CD4-positive, alpha-beta T cell (primary cell): ENCODE data around the gene CDC42EP4. TPM values are rescaled to one million over a fixed set of nuclear protein-coding genes. Genes with fewer than 3 reads are reported as not detected.

ENCODE experiments used
- ATAC-seq: fragments of 200-7000 bp; cut with Tn5 transposase; one replicate; pipeline ENCODE4 v1.10.0; 2022; ENCODE audit warnings: mild to moderate bottlenecking; ENCODE audit not compliant: poor library complexity
- CTCF ChIA-PET: fragments of 350-600 bp; sonication (Branson Sonifier 250); formaldehyde crosslinking; loops from one replicate; lab custom pipeline; 2021; ENCODE audit warnings: antibody characterized with exemption, inconsistent platforms; lab: Charles Lee
- POLR2A ChIA-PET: fragments of 350-600 bp; sonication (Branson Sonifier 250); formaldehyde crosslinking; loops from one replicate; lab custom pipeline; 2021; ENCODE audit warnings: antibody characterized with exemption, inconsistent platforms; lab: Charles Lee
- DNase-seq, 14 experiments: peaks; one replicate each; pipeline ENCODE4 v3.0.0-alpha.2; 2013 to 2020; ENCODE audit warnings: mixed read lengths in 2 of 14
- H3K27ac ChIP-seq, 2 donors: one replicate each; pipeline versions ENCODE4 v1.5.1 to v1.7.0; 2013; ENCODE audit warnings: low read length in 2 of 2, low read depth in 1 of 2, mild to moderate bottlenecking in 1 of 2
- H3K27me3 ChIP-seq, 2 experiments: 1 replicate in 1 of 2; 2 replicates in 1 of 2; pipeline versions ENCODE4 v1.6.1 to v1.7.0; 2013; ENCODE audit warnings: low read length in 2 of 2, control low read depth in 1 of 2, mild to moderate bottlenecking in 1 of 2, moderate library complexity in 1 of 2; ENCODE audit not compliant: insufficient read depth in 2 of 2, control insufficient read depth in 1 of 2
- H3K36me3 ChIP-seq: one replicate; pipeline ENCODE4 v1.6.1; 2013; ENCODE audit warnings: low read length, control low read depth; ENCODE audit not compliant: insufficient read depth
- H3K4me1 ChIP-seq: one replicate; pipeline ENCODE4 v1.6.1; 2013; ENCODE audit warnings: low read length, control low read depth; ENCODE audit not compliant: insufficient read depth
- H3K4me3 ChIP-seq: one replicate; pipeline ENCODE4 v1.5.1; 2013; ENCODE audit warnings: mild to moderate bottlenecking, low read length, moderate library complexity
- H3K9me3 ChIP-seq, 2 experiments: 1 replicate in 1 of 2; 2 replicates in 1 of 2; pipeline versions ENCODE4 v1.6.1 to v1.7.0; 2013; ENCODE audit warnings: low read length in 2 of 2, mild to moderate bottlenecking in 2 of 2, control low read depth in 1 of 2, moderate library complexity in 1 of 2; ENCODE audit not compliant: control insufficient read depth in 1 of 2, insufficient read depth in 1 of 2
- H3K27ac Mint-ChIP-seq: one replicate; pipeline ENCODE4 v1.8.0; 2020; ENCODE audit warnings: mixed read lengths
- H3K27me3 Mint-ChIP-seq: one replicate; pipeline ENCODE4 v1.8.0; 2021; ENCODE audit warnings: mixed read lengths
- H3K36me3 Mint-ChIP-seq: one replicate; pipeline ENCODE4 v1.8.0; 2021; ENCODE audit warnings: low read depth, mixed read lengths
- H3K4me1 Mint-ChIP-seq: one replicate; pipeline ENCODE4 v1.8.0; 2021; ENCODE audit warnings: low read depth, mixed read lengths
- H3K4me3 Mint-ChIP-seq: one replicate; pipeline ENCODE4 v1.8.0; 2020; ENCODE audit warnings: mild to moderate bottlenecking, mixed read lengths
- H3K9me3 Mint-ChIP-seq: one replicate; pipeline ENCODE4 v1.8.0; 2020; ENCODE audit warnings: mixed read lengths
- CTCF ChIP-seq: fragments of 200-600 bp; IDR thresholded peaks from one replicate; pipeline ENCODE4 v1.8.0; 2022; ENCODE audit warnings: antibody characterized with exemption, mild to moderate bottlenecking
- intact Hi-C, 2 experiments: fragments of 100-400 bp; cut with DNase I in 1 of 2; cut with micrococcal nuclease in 1 of 2; formaldehyde crosslinking; loops; one replicate each; pipeline versions ENCODE4 v1.15.1 to v1.9.0; 2023 to 2025; cut with DNase I, micrococcal nuclease
- total RNA-seq, 174 experiments: library from RNA in 2 of 174; stranded (reverse) in 2 of 174; gene quantifications; one replicate each; pipeline ENCODE4 v1.2.3 and lab custom pipeline; 2021 to 2026

The CDC42EP4 gene
- total RNA-seq, 2 experiments from 2014 or later: 2.9 to 3.5 TPM

- H3K36me3 ChIP-seq: peaks cover 16% of the 10 kb centered on the region
- H3K4me3 ChIP-seq: no peak overlapping the region
- ChIA-PET CTCF (no interaction called here), POLR2A (no interaction called here)
- peaks cover 9% of the 10 kb centered on the region for H3K36me3 Mint-ChIP-seq
- TF ChIP-seq CTCF: no peak
- no peak for DNase-seq
- no peak overlapping the region for H3K27ac Mint-ChIP-seq
- H3K27me3 ChIP-seq: no peaks in the 10 kb centered on the region
- ATAC-seq: no peak
- no peaks in the 10 kb centered on the region for H3K27me3 Mint-ChIP-seq
- H3K4me1 Mint-ChIP-seq: no peaks in the 10 kb centered on the region
- H3K9me3 Mint-ChIP-seq: no peaks in the 10 kb centered on the region
- no peak overlapping the region for H3K27ac ChIP-seq
- intact Hi-C loops: loop anchor here in 1 of 2 experiments (10.0 kb wide), 1 partner anchor 463 kb away; no protein-coding TSS in a partner anchor
- no peak overlapping the region for H3K4me3 Mint-ChIP-seq
- no peaks in the 10 kb centered on the region for H3K9me3 ChIP-seq
- peaks cover 6% of the 10 kb centered on the region for H3K4me1 ChIP-seq
These were observed 59.9 kb downstream of the CDC42EP4 start for GRCh38 chr17:73251871-73252270.

- peaks cover 6% of the 10 kb centered on the region for H3K4me1 ChIP-seq
- H3K27ac Mint-ChIP-seq: no peak overlapping the region
- DNase-seq: no peak
- no peak for TF ChIP-seq CTCF
- H3K9me3 Mint-ChIP-seq: no peaks in the 10 kb centered on the region
- H3K4me1 Mint-ChIP-seq: no peaks in the 10 kb centered on the region
- ChIA-PET POLR2A (no interaction called here), CTCF (no interaction called here)
- no peaks in the 10 kb centered on the region for H3K27me3 ChIP-seq
- H3K4me3 ChIP-seq: no peak overlapping the region
- no peak overlapping the region for H3K27ac ChIP-seq
- H3K27me3 Mint-ChIP-seq: no peaks in the 10 kb centered on the region
- no peak overlapping the region for H3K4me3 Mint-ChIP-seq
- H3K36me3 ChIP-seq: peaks cover 17% of the 10 kb centered on the region
- intact Hi-C loops: loop anchor here in 1 of 2 experiments (10.0 kb wide), 1 partner anchor 464 kb away; no protein-coding TSS in a partner anchor
- H3K9me3 ChIP-seq: no peaks in the 10 kb centered on the region
- no peak for ATAC-seq
- H3K36me3 Mint-ChIP-seq: peaks cover 16% of the 10 kb centered on the region
These were observed 60.8 kb downstream of the CDC42EP4 start for GRCh38 chr17:73250851-73251640.

- Mint-ChIP-seq H3K9me3 (no peaks in the 10 kb centered on the region), H3K4me1 (no peaks in the 10 kb centered on the region), H3K4me3 (no peak overlapping the region), H3K27ac (no peak overlapping the region), H3K36me3 (peaks cover 20% of the 10 kb centered on the region), H3K27me3 (no peaks in the 10 kb centered on the region)
- ChIA-PET CTCF (no interaction called here), POLR2A (no interaction called here)
- intact Hi-C loops: loop anchor here in 1 of 2 experiments (10.0 kb wide), 1 partner anchor 465 kb away; no protein-coding TSS in a partner anchor
- ATAC-seq: no peak
- no peak overlapping the region for H3K27ac ChIP-seq
- TF ChIP-seq CTCF: no peak
- DNase-seq: no peak
- H3K4me3 ChIP-seq: no peak overlapping the region
- H3K36me3 ChIP-seq: peaks cover 25% of the 10 kb centered on the region
- H3K9me3 ChIP-seq: no peaks in the 10 kb centered on the region
- H3K4me1 ChIP-seq: no peaks in the 10 kb centered on the region
- no peaks in the 10 kb centered on the region for H3K27me3 ChIP-seq
These were observed 62.1 kb downstream of the CDC42EP4 start for GRCh38 chr17:73249700-73250099.
